SK-N-MC (cell line): ENCODE measurements around the gene ZNRF3.

Source experiments
- EZH2 ChIP-seq: fragments of 200-600 bp; sonication (generic); IDR thresholded peaks from one replicate; pipeline ENCODE4 v1.6.1; 2017; ENCODE audit warnings: antibody characterized with exemption
- FOXP2 ChIP-seq: optimal IDR thresholded peaks from 2 replicates; pipeline ENCODE3; 2011; ENCODE audit warnings: mild to moderate bottlenecking, moderate library complexity; ENCODE audit not compliant: insufficient read depth; ENCODE audit errors: extremely low read length, control extremely low read depth
- POLR2AphosphoS5 ChIP-seq: IDR thresholded peaks from 2 replicates; pipeline ENCODE4 v1.6.1; 2012; ENCODE audit warnings: mild to moderate bottlenecking, low read depth, low read length, borderline replicate concordance

GRCh38 chr22:28933321-28933720, 49.9 kb downstream of the ZNRF3 start:
- no peak for TF ChIP-seq POLR2AphosphoS5
- TF ChIP-seq EZH2 = no peak
- no peak for TF ChIP-seq FOXP2
